Ectodermal cell (in vitro differentiated cells): Measurements from ENCODE around the gene DSCAM.

ENCODE experiments used
- H3K27ac ChIP-seq: 2 replicates; pipeline ENCODE4 v1.7.0; 2013; ENCODE audit warnings: mild to moderate bottlenecking, low read depth, low read length; ENCODE audit not compliant: insufficient read depth, poor library complexity, severe bottlenecking
- H3K27me3 ChIP-seq: 2 replicates; pipeline ENCODE4 v1.7.0; 2013; ENCODE audit warnings: mild to moderate bottlenecking, low read length; ENCODE audit not compliant: insufficient read depth, control insufficient read depth, poor library complexity, severe bottlenecking
- H3K36me3 ChIP-seq: one replicate; pipeline ENCODE4 v1.7.0; 2013; ENCODE audit warnings: low read length; ENCODE audit not compliant: control insufficient read depth, insufficient read depth
- H3K4me1 ChIP-seq: one replicate; pipeline ENCODE4 v1.7.0; 2013; ENCODE audit warnings: low read length; ENCODE audit not compliant: control insufficient read depth, insufficient read depth
- H3K4me3 ChIP-seq: 2 replicates; pipeline ENCODE4 v1.7.0; 2013; ENCODE audit warnings: low read depth, low read length, control low read depth; ENCODE audit not compliant: insufficient read depth
- H3K9me3 ChIP-seq: 2 replicates; pipeline ENCODE4 v1.7.0; 2013; ENCODE audit warnings: mild to moderate bottlenecking, low read length, moderate library complexity; ENCODE audit not compliant: control insufficient read depth
- WGBS, 2 experiments: methylation state at CpG; one replicate each; pipeline ENCODE4 v1.1.7; 2013; ENCODE audit warnings: missing lambda C conversion rate in 2 of 2; 5-methylcytosine and 5-hydroxymethylcytosine counted together

Gene DSCAM

DNA sequence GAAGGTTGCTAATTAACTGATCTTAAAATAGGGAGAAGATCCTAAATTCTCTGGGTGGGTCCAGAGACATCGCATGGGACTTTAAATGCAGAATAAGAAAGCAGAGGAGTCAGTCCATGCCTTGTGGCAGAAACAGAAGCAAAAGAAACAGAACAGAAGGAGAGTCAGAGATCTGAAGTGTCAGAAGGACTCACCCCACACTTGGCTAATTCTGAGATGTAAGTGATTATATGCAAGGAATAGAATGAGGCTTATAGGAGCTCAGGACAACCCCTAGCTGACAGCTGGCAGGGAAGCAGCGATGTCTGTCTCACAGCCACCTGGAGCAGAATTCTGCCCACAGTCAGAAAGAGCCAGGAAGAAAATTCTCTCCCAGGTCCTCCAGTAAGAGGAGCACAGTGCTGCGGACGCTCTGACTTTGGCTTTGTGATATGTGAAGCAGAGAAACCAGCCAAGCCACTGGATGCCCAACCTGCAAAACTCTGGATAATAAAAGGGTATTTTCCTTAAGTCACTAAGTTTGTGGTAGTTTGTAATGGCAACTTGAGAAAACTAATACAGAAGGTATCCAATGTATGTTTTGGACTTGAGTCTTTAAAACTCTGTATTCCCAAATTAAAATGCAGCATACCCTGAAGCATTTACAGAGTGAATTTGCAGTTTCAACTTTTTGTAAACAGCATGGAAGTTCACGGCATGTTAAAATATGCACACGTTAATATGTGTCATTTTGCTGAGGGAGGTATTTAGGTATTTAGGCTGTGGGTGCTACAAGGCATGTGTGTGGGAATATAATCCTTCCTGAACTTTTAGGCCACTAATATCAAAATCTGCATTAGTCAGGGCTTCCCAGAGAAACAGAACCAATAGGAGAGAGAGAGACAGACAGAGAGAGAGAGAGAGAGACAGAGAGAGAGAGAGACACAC is 591.2 kb downstream of the DSCAM start:
- WGBS, 2 experiments: 92 to 94% methylated on average over 6 of the region's 6 CpGs
- Histone ChIP-seq H3K27ac (no peak overlapping the region), H3K4me3 (no peak overlapping the region), H3K36me3 (no peaks in the 10 kb centered on the region), H3K9me3 (no peaks in the 10 kb centered on the region), H3K4me1 (no peaks in the 10 kb centered on the region), H3K27me3 (no peaks in the 10 kb centered on the region)

GRCh38 chr21:40254540-40255465 is 592.2 kb downstream of the DSCAM start:
- Histone ChIP-seq H3K27me3 (no peaks in the 10 kb centered on the region), H3K4me1 (no peaks in the 10 kb centered on the region), H3K27ac (no peak overlapping the region), H3K36me3 (no peaks in the 10 kb centered on the region), H3K4me3 (no peak overlapping the region), H3K9me3 (no peaks in the 10 kb centered on the region)
- 89 to 90% methylated on average over 11 to 13 of the region's 13 CpGs for WGBS, 2 experiments

- Histone ChIP-seq H3K36me3 (no peaks in the 10 kb centered on the region), H3K4me1 (no peaks in the 10 kb centered on the region), H3K27me3 (no peaks in the 10 kb centered on the region), H3K9me3 (no peaks in the 10 kb centered on the region), H3K27ac (no peak overlapping the region), H3K4me3 (no peak overlapping the region)
- 86 to 90% methylated on average over 1 to 3 of the region's 3 CpGs for WGBS, 2 experiments
These were observed 593.8 kb downstream of the DSCAM start for GRCh38 chr21:40253112-40253511.

GRCh38 chr21:40250514-40251294 is 596.3 kb downstream of the DSCAM start:
- no peak overlapping the region for H3K27ac ChIP-seq
- 92 to 95% methylated on average over 7 of the region's 7 CpGs for WGBS, 2 experiments

DNA sequence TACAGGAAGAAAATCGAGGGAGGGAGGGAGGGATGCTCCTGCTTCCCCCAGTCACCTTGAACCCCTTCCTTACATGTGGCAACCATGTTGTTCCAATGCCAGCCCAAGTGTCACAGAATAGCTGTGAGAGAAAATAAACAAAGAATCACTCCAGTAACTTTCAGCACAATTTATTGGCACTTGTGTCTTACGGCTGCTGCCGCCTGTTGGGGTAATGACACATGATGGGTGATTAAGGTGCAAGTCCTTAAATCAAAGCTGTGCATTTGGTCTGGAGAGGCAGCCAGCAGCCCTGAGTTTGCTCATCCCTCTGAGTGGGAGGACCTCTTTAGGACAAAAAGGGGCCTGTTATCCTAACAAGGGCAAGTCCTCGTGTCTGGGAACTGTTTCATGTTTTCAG is 602.0 kb downstream of the DSCAM start:
- 94 to 98% methylated on average over 4 of the region's 4 CpGs for WGBS, 2 experiments

More at GRCh38 chr21:40250514-40251294, 596.3 kb downstream of the DSCAM start:
- H3K27me3 ChIP-seq: no peaks in the 10 kb centered on the region
- no peaks in the 10 kb centered on the region for H3K36me3 ChIP-seq
- no peaks in the 10 kb centered on the region for H3K4me1 ChIP-seq
- no peak overlapping the region for H3K4me3 ChIP-seq
- no peaks in the 10 kb centered on the region for H3K9me3 ChIP-seq

GRCh38 chr21:40243685-40244084 is 603.3 kb downstream of the DSCAM start:
- no peaks in the 10 kb centered on the region for H3K36me3 ChIP-seq
- H3K27ac ChIP-seq: no peak overlapping the region
- H3K27me3 ChIP-seq: no peaks in the 10 kb centered on the region
- no peaks in the 10 kb centered on the region for H3K9me3 ChIP-seq
- no peak overlapping the region for H3K4me3 ChIP-seq
- no peaks in the 10 kb centered on the region for H3K4me1 ChIP-seq
- 95 to 97% methylated on average over 5 of the region's 5 CpGs for WGBS, 2 experiments

More for the DNA sequence above, 602.0 kb downstream of the DSCAM start:
- H3K36me3 ChIP-seq: no peaks in the 10 kb centered on the region
- no peaks in the 10 kb centered on the region for H3K9me3 ChIP-seq
- no peaks in the 10 kb centered on the region for H3K4me1 ChIP-seq
- no peak overlapping the region for H3K27ac ChIP-seq
- no peak overlapping the region for H3K4me3 ChIP-seq
- no peaks in the 10 kb centered on the region for H3K27me3 ChIP-seq

GRCh38 chr21:40242586-40243265 is 604.2 kb downstream of the DSCAM start:
- no peaks in the 10 kb centered on the region for H3K4me1 ChIP-seq
- H3K36me3 ChIP-seq: no peaks in the 10 kb centered on the region
- no peaks in the 10 kb centered on the region for H3K27me3 ChIP-seq
- no peak overlapping the region for H3K27ac ChIP-seq
- 88 to 89% methylated on average over 3 of the region's 3 CpGs for WGBS, 2 experiments
- no peak overlapping the region for H3K4me3 ChIP-seq
- no peaks in the 10 kb centered on the region for H3K9me3 ChIP-seq

DNA sequence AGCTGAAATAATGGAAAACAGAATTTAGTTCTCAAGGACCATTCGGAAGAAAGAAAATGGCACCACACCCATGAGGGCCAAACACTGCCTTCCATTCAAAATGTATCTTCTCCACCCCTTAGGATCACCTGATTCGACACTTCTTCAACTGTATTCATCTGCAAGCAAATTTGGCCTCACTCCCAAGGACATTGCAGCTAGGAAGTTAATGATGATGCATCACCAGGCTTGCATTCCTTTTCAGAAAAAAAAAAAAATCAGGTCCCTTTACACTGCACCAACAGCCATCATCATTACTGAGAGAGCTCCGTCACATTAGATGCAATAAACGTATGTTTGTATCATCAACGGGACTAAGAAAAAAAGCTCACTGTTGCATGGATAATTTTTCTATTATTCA is 611.4 kb downstream of the DSCAM start:
- Histone ChIP-seq H3K27me3 (no peaks in the 10 kb centered on the region), H3K36me3 (no peaks in the 10 kb centered on the region), H3K27ac (no peak overlapping the region), H3K9me3 (no peaks in the 10 kb centered on the region), H3K4me3 (no peak overlapping the region), H3K4me1 (no peaks in the 10 kb centered on the region)
- WGBS, 2 experiments: 72 to 74% methylated on average over 5 of the region's 5 CpGs

- no peaks in the 10 kb centered on the region for H3K36me3 ChIP-seq
- H3K27ac ChIP-seq: no peak overlapping the region
- no peaks in the 10 kb centered on the region for H3K9me3 ChIP-seq
- WGBS, 2 experiments: 95 to 98% methylated on average over 2 of the region's 2 CpGs
- H3K4me3 ChIP-seq: no peak overlapping the region
- no peaks in the 10 kb centered on the region for H3K27me3 ChIP-seq
- no peaks in the 10 kb centered on the region for H3K4me1 ChIP-seq
These were observed 615.0 kb downstream of the DSCAM start for GRCh38 chr21:40231979-40232378.
